ENCODE results near the gene TNNI2.

Gene TNNI2

DNA sequence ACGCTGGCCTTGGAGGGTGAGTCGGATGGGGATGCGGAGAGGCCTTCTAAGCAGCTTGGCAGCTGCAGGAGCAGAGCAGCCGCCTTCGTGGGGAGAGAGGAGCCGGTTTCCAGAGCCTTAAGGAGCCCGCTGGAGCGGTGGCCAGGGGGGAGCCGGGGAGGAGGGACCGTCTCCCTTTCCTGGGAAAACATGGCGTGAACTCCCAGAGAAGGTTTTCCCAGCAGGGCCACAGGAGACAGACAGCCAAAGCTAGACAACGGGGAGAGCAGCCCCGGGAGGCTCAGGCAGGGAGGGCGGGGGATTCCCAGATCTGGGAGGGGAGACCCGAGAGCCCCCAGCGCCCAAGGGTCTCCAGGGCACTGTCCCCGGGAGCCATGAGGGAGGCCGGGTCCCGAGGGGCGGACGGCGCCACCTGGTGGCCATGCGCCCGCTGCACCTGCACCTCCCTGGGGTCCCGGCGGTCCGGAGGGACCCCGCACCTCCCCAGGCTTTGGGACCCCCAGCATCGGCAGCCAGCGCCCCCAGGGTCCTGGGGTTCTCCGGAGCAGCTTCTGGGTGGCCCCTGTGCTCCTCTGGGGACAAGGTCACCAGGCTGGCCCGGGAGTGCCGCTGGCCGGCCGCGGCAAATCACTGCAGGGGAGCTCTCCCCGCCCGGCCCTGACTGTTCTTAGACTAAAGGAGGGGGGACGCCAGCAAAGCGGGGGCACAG lies 6.4 kb upstream of the TNNI2 start:
- Histone ChIP-seq H3K27ac (ENCODE audit: poor library complexity, severe bottlenecking) (peak overlapping the region; percentile 96), H3K27me3 (ENCODE audit: insufficient read depth, poor library complexity, severe bottlenecking) (no peaks in the 10 kb centered on the region), H3K36me3 (ENCODE audit: low read depth) (no peaks in the 10 kb centered on the region), H3K9me3 (ENCODE audit: severe bottlenecking) (no peaks in the 10 kb centered on the region), H3K4me3 (ENCODE audit: severe bottlenecking) (no peak overlapping the region), H3K4me1 (ENCODE audit: insufficient read depth, poor library complexity, severe bottlenecking) (peaks cover 62% of the 10 kb centered on the region)
- ATAC-seq (ENCODE audit: low read depth) (no peak), DNase-seq (ENCODE audit: low spot score) (no peak)
- TF ChIP-seq CTCF (IDR thresholded peaks at IDR 0.05; ENCODE audit: poor library complexity, severe bottlenecking) = peak; percentile 88

GRCh38 chr11:1832920-1833295 lies 5.9 kb upstream of the TNNI2 start:
- Histone ChIP-seq H3K27me3 (ENCODE audit: insufficient read depth, poor library complexity, severe bottlenecking) (no peaks in the 10 kb centered on the region), H3K4me3 (ENCODE audit: severe bottlenecking) (no peak overlapping the region), H3K4me1 (ENCODE audit: insufficient read depth, poor library complexity, severe bottlenecking) (peaks cover 57% of the 10 kb centered on the region), H3K27ac (ENCODE audit: poor library complexity, severe bottlenecking) (peak overlapping the region; percentile 96), H3K36me3 (ENCODE audit: low read depth) (no peaks in the 10 kb centered on the region), H3K9me3 (ENCODE audit: severe bottlenecking) (no peaks in the 10 kb centered on the region)
- DNase-seq (ENCODE audit: low spot score) (no peak), ATAC-seq (ENCODE audit: low read depth) (no peak)
- no peak for TF ChIP-seq CTCF (IDR thresholded peaks at IDR 0.05; ENCODE audit: poor library complexity, severe bottlenecking)

GRCh38 chr11:1834062-1834610 lies 4.6 kb upstream of the TNNI2 start:
- H3K27ac ChIP-seq (ENCODE audit: poor library complexity, severe bottlenecking) = peak overlapping the region; percentile 96
- ATAC-seq (ENCODE audit: low read depth) (peak; percentile 83), DNase-seq (ENCODE audit: low spot score) (peak; percentile 98)
- H3K36me3 ChIP-seq (ENCODE audit: low read depth) = no peaks in the 10 kb centered on the region
- no peak for TF ChIP-seq CTCF (IDR thresholded peaks at IDR 0.05; ENCODE audit: poor library complexity, severe bottlenecking)
- peaks cover 45% of the 10 kb centered on the region for H3K4me1 ChIP-seq (ENCODE audit: insufficient read depth, poor library complexity, severe bottlenecking)
- no peak overlapping the region for H3K4me3 ChIP-seq (ENCODE audit: severe bottlenecking)
- H3K27me3 ChIP-seq (ENCODE audit: insufficient read depth, poor library complexity, severe bottlenecking) = no peaks in the 10 kb centered on the region
- H3K9me3 ChIP-seq (ENCODE audit: severe bottlenecking) = no peaks in the 10 kb centered on the region

DNA sequence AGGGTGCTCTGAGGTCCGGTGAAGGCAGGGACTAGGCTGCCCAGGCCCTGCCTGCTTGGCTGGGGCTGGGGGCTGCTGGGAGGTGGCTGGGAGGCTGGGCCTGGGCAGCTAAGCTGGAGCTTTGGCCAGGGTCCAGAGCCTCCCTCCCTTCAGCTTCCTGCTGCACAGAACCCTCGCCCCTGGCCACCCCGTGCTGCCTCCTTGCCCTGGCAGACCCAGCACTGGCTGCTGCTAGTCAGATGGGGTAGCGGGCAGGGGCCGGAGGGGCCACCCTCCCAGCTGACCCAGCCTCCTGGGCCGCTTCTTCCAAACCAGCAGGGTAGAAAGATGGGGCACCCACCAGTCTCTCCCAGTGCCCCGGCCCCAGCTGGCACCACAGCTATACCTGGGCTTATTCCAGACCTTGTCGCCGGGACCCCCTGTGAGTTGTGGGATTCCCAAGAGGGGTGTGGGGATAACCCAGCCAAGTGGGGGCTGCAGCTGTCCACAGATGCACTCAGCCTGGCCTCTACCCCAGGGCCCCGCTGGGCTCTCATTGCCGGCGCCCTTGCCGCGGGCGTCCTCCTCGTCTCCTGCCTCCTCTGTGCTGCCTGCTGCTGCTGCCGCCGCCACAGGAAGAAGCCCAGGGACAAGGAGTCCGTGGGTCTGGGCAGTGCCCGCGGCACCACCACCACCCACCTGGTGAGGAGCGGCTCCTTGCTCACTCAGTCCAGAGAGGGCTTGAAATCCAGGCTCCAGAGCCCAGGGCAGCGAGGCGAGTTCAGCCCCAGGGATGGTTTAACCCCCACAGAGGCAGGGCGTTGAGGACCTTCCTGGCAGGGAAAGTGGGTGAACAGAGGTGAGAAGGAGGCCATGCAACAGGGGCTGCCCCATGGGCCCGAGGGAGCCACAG lies 3.8 kb upstream of the TNNI2 start, which contains the start of gene SYT8:
Gene SYT8 (plus strand): TSS at position 212 of the 892 bp plus-strand sequence. CDS start 116 bp downstream, at position 328.
- Histone ChIP-seq H3K36me3 (ENCODE audit: low read depth) (no peaks in the 10 kb centered on the region), H3K9me3 (ENCODE audit: severe bottlenecking) (no peaks in the 10 kb centered on the region), H3K27me3 (ENCODE audit: insufficient read depth, poor library complexity, severe bottlenecking) (no peaks in the 10 kb centered on the region), H3K4me1 (ENCODE audit: insufficient read depth, poor library complexity, severe bottlenecking) (peaks cover 36% of the 10 kb centered on the region), H3K27ac (ENCODE audit: poor library complexity, severe bottlenecking) (peak within 1 kb of the TSS; percentile 96), H3K4me3 (ENCODE audit: severe bottlenecking) (no peak within 1 kb of the TSS)
- TF ChIP-seq CTCF (IDR thresholded peaks at IDR 0.05; ENCODE audit: poor library complexity, severe bottlenecking) = no peak
- ATAC-seq (ENCODE audit: low read depth) = no peak
- DNase-seq (ENCODE audit: low spot score) = no peak

All from RWPE2 (cell line).